Erythroblast (primary cell): Measurements from ENCODE around the gene ARL5B.
"Not testable (repeated sequence)": the region's sequence is repeated elsewhere in the genome, so short reads cannot be mapped to it uniquely, and the experiment has no call there.

Experiments used
- DNase-seq, 2 experiments: peaks; one replicate each; lab custom pipeline; 2025; lab: John Stamatoyannopoulos, UW
- GATA1 ChIP-seq: IDR thresholded peaks from 2 replicates; pipeline ENCODE4 v1.6.1; 2011; ENCODE audit warnings: low read depth, mild to moderate bottlenecking, control low read depth, low read length, moderate library complexity
- POLR2A ChIP-seq: IDR thresholded peaks from 2 replicates; pipeline ENCODE4 v1.6.1; 2011; ENCODE audit warnings: mild to moderate bottlenecking, low read length

The ARL5B gene, protein sequence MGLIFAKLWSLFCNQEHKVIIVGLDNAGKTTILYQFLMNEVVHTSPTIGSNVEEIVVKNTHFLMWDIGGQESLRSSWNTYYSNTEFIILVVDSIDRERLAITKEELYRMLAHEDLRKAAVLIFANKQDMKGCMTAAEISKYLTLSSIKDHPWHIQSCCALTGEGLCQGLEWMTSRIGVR

DNA sequence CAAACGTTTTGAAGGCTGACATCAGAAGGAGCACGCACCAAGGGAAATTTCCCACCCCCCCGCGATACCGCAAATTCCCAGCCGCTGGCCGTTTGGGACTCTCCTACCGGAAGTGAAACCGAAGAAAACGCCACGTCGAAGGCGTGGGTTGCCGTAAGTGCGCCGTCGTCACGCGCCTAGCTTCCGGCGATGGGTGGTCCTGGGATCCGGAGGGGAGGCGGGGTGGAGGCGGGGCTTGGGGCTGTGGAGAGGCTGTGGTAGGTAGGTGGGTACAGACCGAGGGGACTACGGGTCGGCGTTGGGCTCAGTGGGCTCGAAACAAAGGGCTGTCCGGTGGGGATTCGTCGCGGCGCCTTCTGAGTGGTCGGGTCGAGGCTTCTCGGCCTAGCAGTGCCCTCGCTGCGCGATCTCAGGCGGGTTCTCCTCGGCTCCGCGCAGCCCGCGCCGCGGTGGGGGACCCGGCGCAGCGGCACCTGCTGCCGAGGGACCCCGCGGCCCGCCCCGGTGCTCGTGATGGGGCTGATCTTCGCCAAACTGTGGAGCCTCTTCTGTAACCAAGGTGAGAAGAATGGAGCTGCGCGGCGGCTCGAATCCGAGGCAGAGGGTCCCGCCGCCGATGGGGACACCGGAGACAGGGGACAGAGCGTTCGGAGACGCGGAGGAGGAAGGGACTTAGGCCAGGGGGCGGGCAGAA lies at the start of gene ARL5B:
TSS of gene ARL5B (plus strand) at position 307 of the 694 bp plus-strand sequence. CDS start at position 514, 207 bp downstream.
- TF ChIP-seq POLR2A: peak; percentile 91
- no peak for TF ChIP-seq GATA1
- peak; percentile 97 for DNase-seq

DNA sequence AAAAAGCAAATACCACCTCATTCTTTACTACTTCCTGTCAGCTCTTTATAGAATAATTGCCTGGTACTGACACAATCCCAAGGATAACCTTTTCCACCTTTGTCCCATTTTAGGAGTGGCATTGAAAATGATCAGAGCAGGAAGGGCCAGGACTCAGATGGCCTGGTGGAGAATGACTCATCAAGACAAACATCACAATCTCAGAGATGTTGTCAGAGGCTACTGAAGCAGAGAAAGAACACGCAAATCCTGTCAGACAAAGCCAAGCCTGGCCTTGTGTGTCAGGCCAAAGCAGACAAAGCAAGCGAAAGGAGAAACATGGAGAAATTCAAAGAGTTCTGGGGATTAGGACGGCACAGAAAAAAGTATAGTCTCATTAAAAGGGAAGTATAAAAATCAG lies 48.7 kb upstream of the ARL5B start:
- DNase-seq: no peak
- TF ChIP-seq GATA1: no peak
- TF ChIP-seq POLR2A: no peak

DNA sequence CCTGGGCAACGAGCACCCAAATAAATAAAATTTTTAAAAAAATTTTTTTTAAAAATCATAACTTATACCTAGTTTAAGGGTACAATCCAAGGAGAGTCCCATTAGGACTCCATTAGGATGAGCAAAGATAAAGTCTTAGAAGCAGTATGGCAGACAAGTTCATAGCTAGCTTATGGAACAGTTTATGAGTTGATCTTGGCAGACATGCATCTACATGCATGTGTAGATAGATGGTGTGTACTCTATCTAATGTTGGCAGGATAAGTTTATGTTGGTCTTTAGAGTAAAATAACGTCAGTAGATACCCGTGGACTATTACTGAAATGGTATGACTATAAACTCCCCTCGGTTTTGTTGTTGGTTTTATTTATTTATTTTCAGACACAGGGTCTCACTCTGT lies 48.1 kb upstream of the ARL5B start:
- no peak for TF ChIP-seq POLR2A
- TF ChIP-seq GATA1: no peak
- no peak for DNase-seq

DNA sequence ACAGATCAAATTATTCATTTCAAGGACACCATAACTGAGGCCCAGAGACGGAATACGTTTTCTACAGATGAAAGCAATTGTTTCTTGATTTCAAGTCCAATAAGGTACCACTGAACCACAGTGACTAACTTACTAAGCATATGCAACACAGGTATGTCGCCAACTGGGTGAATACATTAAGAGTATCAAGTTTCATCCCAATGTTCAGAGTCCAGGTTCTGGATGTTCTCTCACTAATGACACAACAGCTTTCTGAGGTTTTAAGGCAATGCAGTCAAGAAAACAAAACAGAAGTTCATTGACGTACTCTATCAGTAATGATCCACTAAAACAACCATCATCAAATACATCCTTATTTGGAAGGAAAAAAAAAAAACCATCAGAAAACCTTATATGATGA lies 43.6 kb upstream of the ARL5B start:
- DNase-seq: no peak
- TF ChIP-seq POLR2A (no peak), GATA1 (no peak)

DNA sequence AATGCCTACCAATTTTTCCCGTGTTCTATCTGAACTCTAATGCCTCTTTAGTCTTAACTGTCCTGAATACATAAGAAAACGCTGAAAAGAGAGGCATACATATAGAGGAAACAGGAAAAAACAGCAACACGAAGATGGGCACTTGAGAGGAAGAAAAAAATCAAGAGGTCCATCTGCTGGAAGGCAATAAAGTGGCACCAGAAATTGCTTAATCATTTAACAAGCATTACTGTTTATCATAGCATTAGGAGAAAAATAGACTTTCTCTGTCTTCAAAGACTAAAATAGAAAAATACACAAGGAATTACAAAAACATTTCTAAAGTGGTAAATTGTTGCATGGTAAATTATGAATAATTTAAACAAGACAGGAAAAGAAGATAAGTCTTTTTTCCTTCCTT lies 42.9 kb upstream of the ARL5B start:
- DNase-seq: no peak
- no peak for TF ChIP-seq GATA1
- no peak for TF ChIP-seq POLR2A

DNA sequence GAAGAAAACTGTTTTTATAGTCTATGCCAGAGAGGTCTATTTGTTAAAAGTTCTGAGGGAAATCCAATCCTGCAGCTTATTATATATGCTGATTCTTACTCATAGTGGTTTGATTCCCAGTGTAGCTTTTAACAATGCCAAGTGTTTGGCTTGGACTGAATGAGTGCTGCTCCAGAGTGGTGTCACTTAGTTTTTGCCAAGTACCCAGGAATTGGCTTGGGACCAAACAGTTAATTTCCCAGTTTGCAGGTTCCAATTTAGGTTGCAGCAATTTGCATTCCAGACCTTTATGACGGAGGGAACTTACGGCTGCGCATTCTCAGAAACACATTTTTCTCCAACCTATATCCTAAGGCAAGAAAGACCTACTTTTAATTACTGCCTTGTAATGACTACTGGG lies 40.2 kb upstream of the ARL5B start:
- DNase-seq: no peak
- no peak for TF ChIP-seq POLR2A
- no peak for TF ChIP-seq GATA1

DNA sequence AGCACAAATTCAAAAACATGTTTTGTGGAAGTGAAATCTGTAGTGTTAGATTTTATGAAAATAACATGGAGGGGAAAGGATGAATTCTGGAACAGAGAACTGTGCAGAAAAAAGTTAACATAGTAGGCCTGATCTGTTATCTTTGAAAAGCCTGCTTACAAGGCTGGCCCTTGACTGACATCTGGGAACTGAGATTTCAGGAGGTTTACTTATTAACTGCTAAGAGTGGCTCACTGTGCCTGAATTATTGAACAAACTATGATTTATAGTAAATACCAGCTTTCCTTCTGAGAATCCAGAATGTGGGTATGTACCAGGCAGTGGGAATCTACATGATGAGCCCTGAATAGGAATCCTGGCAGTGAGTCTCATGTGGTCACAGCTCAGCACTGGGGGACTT lies 38.4 kb upstream of the ARL5B start:
- TF ChIP-seq GATA1 (no peak), POLR2A (no peak)
- DNase-seq: no peak

DNA sequence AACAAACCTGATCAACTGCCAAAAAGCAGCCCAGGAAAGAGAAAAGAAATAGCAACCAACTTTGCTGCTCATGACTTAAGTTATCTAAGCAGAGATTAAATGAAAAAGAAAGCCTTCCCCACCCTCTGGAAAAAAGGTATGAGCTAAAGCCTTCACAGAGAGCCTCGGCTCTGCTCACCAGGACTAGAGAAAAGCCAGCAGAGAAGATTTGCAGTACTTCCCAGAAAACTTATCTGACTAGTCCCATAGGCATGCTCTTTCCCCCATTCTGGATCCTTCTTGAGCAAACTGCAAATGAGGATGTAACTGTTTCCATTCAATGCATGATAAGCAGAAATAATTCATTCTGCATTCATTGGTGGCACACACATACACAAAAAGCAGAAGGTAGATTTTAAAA lies 35.6 kb upstream of the ARL5B start:
- DNase-seq: not testable (repeated sequence)

DNA sequence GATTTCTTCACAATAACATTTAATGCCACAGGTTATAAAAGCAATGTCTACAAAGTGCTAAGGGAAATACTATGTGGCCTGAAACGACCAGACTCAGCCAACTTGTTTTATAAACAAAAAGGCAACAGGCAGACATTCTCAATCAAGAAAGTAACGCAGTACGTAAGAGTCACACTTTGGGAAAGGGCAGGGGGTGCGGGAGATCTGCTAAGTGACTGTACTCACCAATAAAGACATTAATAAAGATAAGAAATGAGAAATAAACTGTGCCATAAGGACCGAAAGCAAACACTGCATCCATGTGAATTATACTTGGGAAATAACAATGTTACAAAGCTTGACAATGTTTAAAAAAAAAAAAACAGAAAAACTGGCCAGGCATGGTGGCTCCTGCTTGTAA lies 33.3 kb upstream of the ARL5B start:
- no peak for DNase-seq
- TF ChIP-seq POLR2A (no peak), GATA1 (no peak)

DNA sequence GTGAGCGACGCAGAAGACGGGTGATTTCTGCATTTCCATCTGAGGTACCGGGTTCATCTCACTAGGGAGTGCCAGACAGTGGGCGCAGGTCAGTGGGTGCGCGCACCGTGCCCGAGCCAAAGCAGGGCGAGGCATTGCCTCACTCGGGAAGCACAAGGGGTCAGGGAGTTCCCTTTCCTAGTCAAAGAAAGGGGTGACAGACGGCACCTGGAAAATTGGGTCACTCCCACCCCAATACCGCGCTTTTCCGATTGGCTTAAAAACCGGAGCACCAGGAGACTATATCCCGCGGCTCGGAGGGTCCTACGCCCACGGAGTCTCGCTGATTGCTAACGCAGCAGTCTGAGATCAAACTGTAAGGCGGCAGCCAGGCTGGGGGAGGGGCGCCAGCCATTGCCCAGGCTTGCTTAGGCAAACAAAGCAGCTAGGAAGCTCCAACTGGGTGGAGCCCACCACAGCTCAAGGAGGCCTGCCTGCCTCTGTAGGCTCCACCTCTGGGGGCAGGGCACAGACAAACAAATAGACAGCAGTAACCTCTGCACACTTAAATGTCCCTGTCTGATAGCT lies 31.7 kb upstream of the ARL5B start:
- DNase-seq: peak; percentile 71 to 76

DNA sequence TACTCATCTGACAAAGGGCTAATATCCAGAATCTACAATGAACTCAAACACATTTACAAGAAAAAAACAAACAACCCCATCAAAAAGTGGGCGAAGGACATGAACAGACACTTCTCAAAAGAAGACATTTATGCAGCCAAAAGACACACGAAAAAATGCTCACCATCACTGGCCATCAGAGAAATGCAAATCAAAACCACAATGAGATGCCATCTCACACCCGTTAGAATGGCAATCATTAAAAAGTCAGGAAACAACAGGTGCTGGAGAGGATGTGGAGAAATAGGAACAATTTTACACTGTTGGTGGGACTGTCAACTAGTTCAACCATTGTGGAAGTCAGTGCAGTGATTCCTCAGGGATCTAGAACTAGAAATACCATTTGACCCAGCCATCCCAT lies 26.7 kb upstream of the ARL5B start:
- not testable (repeated sequence) for DNase-seq

DNA sequence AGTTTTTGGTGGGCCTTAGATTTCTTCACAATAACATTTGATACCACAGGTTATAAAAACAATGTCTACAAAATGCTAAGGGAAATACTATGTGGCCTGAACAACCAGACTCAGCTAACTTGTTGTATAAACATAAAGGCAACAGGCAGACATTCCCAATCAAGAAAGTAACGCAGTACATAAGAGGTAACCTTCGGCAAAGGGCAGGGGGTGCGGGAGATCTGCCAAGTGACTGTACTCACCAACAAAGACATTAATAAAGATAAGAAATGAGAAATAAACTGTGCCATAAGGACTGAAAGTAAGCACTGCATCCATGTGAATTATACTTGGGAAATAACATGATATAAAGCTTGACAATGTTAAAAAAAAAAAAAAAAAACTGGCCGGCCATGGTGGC lies 23.2 kb upstream of the ARL5B start:
- DNase-seq: no peak
- TF ChIP-seq POLR2A (no peak), GATA1 (no peak)

DNA sequence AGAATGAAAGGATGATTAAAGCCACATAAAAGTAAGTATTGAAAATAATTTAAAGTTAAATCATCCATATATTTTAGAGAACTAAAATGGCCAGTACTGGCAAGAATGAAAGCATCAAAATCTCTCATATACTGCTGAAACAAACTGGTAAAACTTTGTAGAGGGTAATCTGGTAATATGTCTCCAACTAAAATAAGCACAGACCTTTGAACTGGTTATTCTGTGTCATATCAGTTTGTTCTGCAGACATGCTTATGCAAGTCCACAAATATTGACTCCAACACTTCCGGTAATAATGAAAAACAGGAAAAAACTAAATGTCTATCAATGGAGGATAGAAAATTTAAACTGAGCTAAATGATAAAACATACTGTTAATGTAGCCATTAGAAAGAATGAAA lies 21.8 kb upstream of the ARL5B start:
- not testable (repeated sequence) for DNase-seq

DNA sequence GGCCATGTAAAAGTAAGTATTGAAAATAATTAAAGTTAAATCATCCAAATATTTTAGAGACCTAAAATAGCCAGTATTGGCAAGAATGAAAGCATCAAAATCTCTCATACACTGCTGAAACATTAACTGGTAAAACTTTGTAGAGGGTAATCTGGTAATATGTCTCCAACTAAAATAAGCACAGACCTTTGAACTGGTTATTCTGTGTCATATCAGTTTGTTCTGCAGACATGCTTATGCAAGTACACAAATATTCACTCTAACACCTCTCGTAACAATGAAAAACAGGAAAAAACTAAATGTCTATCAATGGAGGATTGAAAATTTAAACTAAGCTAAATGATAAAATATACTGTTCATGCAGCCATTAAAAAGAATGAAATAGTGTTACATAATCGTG lies 19.5 kb upstream of the ARL5B start:
- DNase-seq: not testable (repeated sequence)

DNA sequence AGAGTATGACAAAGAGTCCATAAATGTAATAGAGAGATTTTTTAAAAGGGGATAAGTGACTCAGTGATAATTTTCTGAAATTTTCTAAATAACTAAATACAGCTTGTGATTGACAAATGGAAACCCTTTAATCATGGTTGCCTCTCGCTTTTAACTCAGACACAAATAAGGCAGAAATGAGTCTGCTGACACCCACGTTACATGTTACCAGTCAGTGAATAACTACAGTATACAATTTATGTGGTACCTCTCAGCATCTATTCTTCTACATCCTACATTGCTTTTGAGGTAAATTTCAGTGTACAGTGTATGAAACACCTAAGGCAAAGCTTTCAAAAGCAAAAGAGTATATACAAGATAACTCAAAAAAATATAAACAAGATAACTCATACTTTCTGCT lies 12.1 kb upstream of the ARL5B start:
- DNase-seq: no peak
- TF ChIP-seq POLR2A: no peak
- no peak for TF ChIP-seq GATA1

DNA sequence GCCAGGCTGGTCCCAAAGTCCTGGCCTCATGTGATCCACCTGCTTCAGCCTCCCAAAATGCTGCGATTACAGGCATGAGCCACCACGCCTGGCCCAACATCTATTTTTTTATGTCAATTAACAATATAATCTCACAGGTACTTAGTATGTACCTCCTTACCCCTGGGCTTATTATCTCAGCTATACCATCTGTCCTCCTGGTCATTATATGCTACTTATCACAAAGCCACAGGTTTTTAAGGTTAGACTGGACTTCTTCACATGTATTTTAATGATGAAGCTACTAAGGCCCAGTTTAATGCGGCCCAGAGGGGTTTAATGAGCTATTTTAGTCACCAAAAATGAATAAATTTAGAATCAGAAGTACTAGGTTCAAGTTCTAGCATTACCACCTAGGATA lies 11.3 kb upstream of the ARL5B start:
- TF ChIP-seq POLR2A: no peak
- no peak for TF ChIP-seq GATA1
- peak in 1 of 2 experiments; percentile 19 for DNase-seq
